Epithelial cell of proximal tubule (primary cell): Measurements from ENCODE around the gene NDUFAF8. TPM values are rescaled to one million over a fixed set of nuclear protein-coding genes. Genes with fewer than 3 reads are reported as not detected.

Experiments
- DNase-seq: peaks from one replicate; pipeline ENCODE4 v3.0.0-alpha.2; 2011; ENCODE audit warnings: low read depth
- H3K4me3 ChIP-seq: 2 replicates; pipeline ENCODE4 v1.5.1; 2011; ENCODE audit warnings: low read depth, mild to moderate bottlenecking, low read length
- CTCF ChIP-seq: conservative IDR thresholded peaks from 2 replicates; pipeline ENCODE4 v1.5.1; 2012; ENCODE audit warnings: low read depth, mild to moderate bottlenecking, low read length
- total RNA-seq: library from RNA; depleted of rRNA; stranded (reverse); fragments of >200 nt; gene quantifications from 2 replicates; pipeline ENCODE4 v1.2.3, GENCODE V29; 2015

NDUFAF8 gene
- total RNA-seq, 1 donor from 2014 or later, result 51.9 TPM

GRCh38 chr17:81197409-81197795 lies 41.7 kb upstream of the NDUFAF8 start:
- TF ChIP-seq CTCF, result no peak
- no peak overlapping the region for H3K4me3 ChIP-seq
- no peak for DNase-seq

- DNase-seq, result no peak
- no peak overlapping the region for H3K4me3 ChIP-seq
- TF ChIP-seq CTCF, result no peak
Observed at GRCh38 chr17:81197831-81198490, 41.2 kb upstream of the NDUFAF8 start.

- DNase-seq, result no peak
- no peak overlapping the region for H3K4me3 ChIP-seq
- TF ChIP-seq CTCF, result no peak
Observed at GRCh38 chr17:81198826-81199481, 40.2 kb upstream of the NDUFAF8 start.

GRCh38 chr17:81199482-81199830 lies 39.7 kb upstream of the NDUFAF8 start:
- DNase-seq, result no peak
- no peak for TF ChIP-seq CTCF
- H3K4me3 ChIP-seq, result no peak overlapping the region

- DNase-seq, result no peak
- TF ChIP-seq CTCF, result no peak
- no peak overlapping the region for H3K4me3 ChIP-seq
Observed at GRCh38 chr17:81200201-81200600, 38.9 kb upstream of the NDUFAF8 start.

- no peak for DNase-seq
- H3K4me3 ChIP-seq, result no peak overlapping the region
- TF ChIP-seq CTCF, result peak; percentile 64
Observed at GRCh38 chr17:81200695-81201580, 38.2 kb upstream of the NDUFAF8 start.
